Liver (tissue), 9 donors: ENCODE data around the gene ATP12A. TPM values are rescaled to one million over a fixed set of nuclear protein-coding genes. Genes with fewer than 3 reads are reported as not detected.

ENCODE experiments used
- DNase-seq: peaks from one replicate; pipeline ENCODE4 v3.0.0-alpha.2; 2017; ENCODE audit warnings: low spot score
- H3K27ac ChIP-seq, 2 donors: one replicate each; pipeline ENCODE4 v1.7.0; 2013; ENCODE audit warnings: inconsistent platforms in 2 of 2, low read length in 2 of 2, control low read depth in 1 of 2, low read depth in 1 of 2, mild to moderate bottlenecking in 1 of 2
- H3K27me3 ChIP-seq, 4 donors: one replicate each; pipeline versions ENCODE4 v1.6.1 to v1.7.0; 2013; ENCODE audit warnings: low read length in 3 of 4, inconsistent platforms in 1 of 4, mild to moderate bottlenecking in 1 of 4, moderate library complexity in 1 of 4; ENCODE audit not compliant: control insufficient read depth in 4 of 4, insufficient read depth in 4 of 4
- H3K36me3 ChIP-seq, 4 donors: one replicate each; pipeline versions ENCODE4 v1.6.1 to v1.7.0; 2013; ENCODE audit warnings: low read length in 3 of 4, mild to moderate bottlenecking in 3 of 4, low read depth in 1 of 4, moderate library complexity in 1 of 4; ENCODE audit not compliant: control insufficient read depth in 4 of 4, insufficient read depth in 3 of 4
- H3K4me1 ChIP-seq, 4 donors: one replicate each; pipeline versions ENCODE4 v1.6.1 to v1.7.0; 2013; ENCODE audit warnings: low read length in 3 of 4, mild to moderate bottlenecking in 3 of 4, moderate library complexity in 1 of 4; ENCODE audit not compliant: control insufficient read depth in 4 of 4, insufficient read depth in 4 of 4
- H3K4me3 ChIP-seq, 3 donors: one replicate each; pipeline versions ENCODE4 v1.6.1 to v1.7.0; 2013; ENCODE audit warnings: low read length in 3 of 3, control low read depth in 1 of 3, low read depth in 1 of 3, mild to moderate bottlenecking in 1 of 3
- H3K9ac ChIP-seq, 2 donors: one replicate each; pipeline ENCODE4 v1.7.0; 2013; ENCODE audit warnings: low read length in 2 of 2, mild to moderate bottlenecking in 2 of 2, moderate library complexity in 2 of 2, control low read depth in 1 of 2, low read depth in 1 of 2
- H3K9me3 ChIP-seq, 4 donors: one replicate each; pipeline versions ENCODE4 v1.6.1 to v1.7.0; 2013; ENCODE audit warnings: low read length in 3 of 4; ENCODE audit not compliant: control insufficient read depth in 4 of 4
- ATF3 ChIP-seq: IDR thresholded peaks from 2 replicates; pipeline ENCODE4 v1.6.1; 2016; ENCODE audit warnings: antibody characterized with exemption
- EGR1 ChIP-seq, 2 donors: IDR thresholded peaks; 2 replicates each; pipeline ENCODE4 v1.6.1; 2016 to 2018; ENCODE audit warnings: antibody characterized with exemption in 2 of 2, low read depth in 2 of 2
- GABPA ChIP-seq, 2 donors: IDR thresholded peaks in 1 of 2; conservative IDR thresholded peaks in 1 of 2; 2 replicates each; pipeline ENCODE4 v1.6.1; 2016; ENCODE audit warnings: antibody characterized with exemption in 2 of 2, mild to moderate bottlenecking in 1 of 2, moderate library complexity in 1 of 2
- HNF4A ChIP-seq, 2 donors: conservative IDR thresholded peaks; 2 replicates each; pipeline ENCODE4 v1.6.1; 2016; ENCODE audit warnings: antibody characterized with exemption in 2 of 2, mild to moderate bottlenecking in 2 of 2
- HNF4G ChIP-seq: IDR thresholded peaks from 2 replicates; pipeline ENCODE4 v1.6.1; 2016; ENCODE audit warnings: antibody characterized with exemption
- JUND ChIP-seq, 2 donors: IDR thresholded peaks; 2 replicates each; pipeline ENCODE4 v1.6.1; 2016; ENCODE audit warnings: antibody characterized with exemption in 2 of 2
- NR2F2 ChIP-seq: IDR thresholded peaks from 2 replicates; pipeline ENCODE4 v1.6.1; 2016; ENCODE audit warnings: antibody characterized with exemption
- RAD21 ChIP-seq, 2 donors: IDR thresholded peaks; 2 replicates each; pipeline ENCODE4 v1.6.1; 2016; ENCODE audit warnings: antibody characterized with exemption in 2 of 2, mild to moderate bottlenecking in 2 of 2
- REST ChIP-seq: IDR thresholded peaks from 2 replicates; pipeline ENCODE4 v1.6.1; 2016; ENCODE audit warnings: antibody characterized with exemption, mild to moderate bottlenecking
- RXRA ChIP-seq, 2 donors: IDR thresholded peaks; 2 replicates each; pipeline ENCODE4 v1.6.1; 2017 to 2018; ENCODE audit warnings: antibody characterized with exemption in 2 of 2, mild to moderate bottlenecking in 1 of 2
- SP1 ChIP-seq: IDR thresholded peaks from 2 replicates; pipeline ENCODE4 v1.6.1; 2018; ENCODE audit warnings: antibody characterized with exemption, mild to moderate bottlenecking
- TAF1 ChIP-seq: conservative IDR thresholded peaks from 2 replicates; pipeline ENCODE4 v1.6.1; 2016; ENCODE audit warnings: antibody characterized with exemption, mild to moderate bottlenecking
- YY1 ChIP-seq: IDR thresholded peaks from 2 replicates; pipeline ENCODE4 v1.6.1; 2016; ENCODE audit warnings: antibody characterized with exemption, mild to moderate bottlenecking
- WGBS: extraction: QIAGEN DNeasy Blood & Tissue Kit; methylation state at CpG from one replicate; pipeline ENCODE4 v1.1.7; 2013; 5-methylcytosine and 5-hydroxymethylcytosine counted together
- polyA plus RNA-seq, 2 donors: library from polyadenylated mRNA; stranded (reverse) in 1 of 2; unstranded in 1 of 2; fragments of 200-250 nt in 1 of 2; fragments of >200 nt in 1 of 2; fragmentation: Nextera tagmentation in 1 of 2; extraction: Ambion mirVana in 1 of 2; gene quantifications; one replicate each; pipeline versions ENCODE4 v1.2.1 to v1.2.3, GENCODE V29; 2013 to 2015
- total RNA-seq, 2 donors: library from RNA; depleted of rRNA; stranded (reverse); fragments of >200 nt; gene quantifications; one replicate each; pipeline ENCODE4 v1.2.3, GENCODE V29; 2014
- TF ChIP-seq, protein P1 (sequence below): IDR thresholded peaks from 2 replicates; pipeline ENCODE4 v1.6.1; 2016; ENCODE audit warnings: antibody characterized with exemption
- donor health status: healthy.
- donor health status: healthy.
- donor health status: healthy.
- donor health status: healthy.
- donor health status: healthy.

The ATP12A gene
- total and polyA plus RNA-seq, 4 donors: under 0.01 TPM; not detected in 3

DNA sequence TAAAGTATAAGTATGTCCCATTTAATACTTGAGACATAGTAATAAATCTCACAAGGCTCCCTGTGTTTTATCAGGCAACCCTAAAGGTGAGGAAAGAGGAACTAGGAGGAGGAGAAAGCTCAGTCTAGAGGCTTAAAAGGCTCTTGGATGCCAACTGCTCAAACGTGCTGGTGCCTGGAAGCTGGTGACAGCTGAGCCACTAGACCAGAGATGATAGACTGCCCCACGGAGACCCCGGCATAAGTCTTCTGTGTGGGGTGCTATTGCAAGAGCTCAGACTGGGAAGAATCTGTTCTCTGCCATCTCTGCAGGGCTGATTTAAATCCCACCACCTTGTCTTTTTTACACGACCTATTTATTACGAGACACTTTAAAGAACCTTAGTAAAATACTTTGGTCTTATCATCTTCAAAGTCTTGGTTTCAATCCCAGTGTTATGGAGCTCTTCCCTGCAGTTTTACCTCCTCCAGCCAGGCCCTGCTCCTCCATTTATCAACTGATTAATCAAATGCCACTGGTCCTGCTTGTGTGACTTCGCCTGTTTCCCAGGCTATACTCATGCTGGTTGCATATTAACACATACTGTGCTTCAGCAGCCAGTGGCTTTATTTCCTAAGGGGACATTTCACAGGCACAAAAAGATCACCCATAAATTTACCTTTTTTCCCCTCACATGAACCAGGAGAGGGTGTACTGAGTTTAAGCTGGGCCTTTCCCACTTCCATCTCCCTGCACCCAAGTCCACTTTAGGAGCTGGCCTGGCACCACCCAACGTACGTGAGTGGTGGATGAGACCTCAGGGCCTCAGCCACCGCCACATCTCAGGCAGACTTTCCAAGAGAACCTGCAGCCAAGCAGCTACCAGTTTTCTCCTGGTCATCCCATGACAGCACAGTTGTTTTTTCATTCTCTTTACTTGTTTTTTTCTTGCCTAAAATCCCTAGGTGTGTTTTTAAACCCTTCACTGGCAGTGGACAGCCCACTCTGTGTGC is 7.8 kb upstream of the ATP12A start:
- H3K9ac ChIP-seq: no peak overlapping the region

GRCh38 chr13:24675806-24676570 is 4.2 kb upstream of the ATP12A start:
- no peak overlapping the region for H3K4me3 ChIP-seq
- H3K27me3 ChIP-seq: peaks cover 0 to 6% (median 3%) of the 10 kb centered on the region in 4 donors
- no peaks in the 10 kb centered on the region for H3K36me3 ChIP-seq
- peaks cover 5 to 12% (median 10%) of the 10 kb centered on the region in 4 donors for H3K4me1 ChIP-seq
- H3K9ac ChIP-seq: no peak overlapping the region
- no peak for TF ChIP-seq RAD21 (IDR thresholded peaks at IDR 0.05)
- TF ChIP-seq GABPA (IDR thresholded peaks at IDR 0.05 in 1 of 2, conservative IDR thresholded peaks at IDR 0.05 in 1 of 2): no peak
- 74% methylated on average over 16 of the region's 16 CpGs for WGBS
- no peaks in the 10 kb centered on the region for H3K9me3 ChIP-seq
- no peak overlapping the region for H3K27ac ChIP-seq
- DNase-seq: no peak

More for the DNA sequence above, 7.8 kb upstream of the ATP12A start:
- Histone ChIP-seq H3K9me3 (no peaks in the 10 kb centered on the region), H3K4me3 (no peak overlapping the region), H3K4me1 (peaks cover 0 to 8% (median 4%) of the 10 kb centered on the region in 4 donors), H3K27me3 (peaks cover 0 to 2% (median 0%) of the 10 kb centered on the region in 4 donors), H3K36me3 (no peaks in the 10 kb centered on the region), H3K27ac (no peak overlapping the region)
- DNase-seq: no peak
- WGBS: 82% methylated on average over 9 of the region's 9 CpGs
- TF ChIP-seq ATF3 (no peak), HNF4A (conservative IDR thresholded peaks at IDR 0.05) (no peak), SP1 (no peak), NR2F2 (no peak), HNF4G (no peak), RXRA (IDR thresholded peaks at IDR 0.05) (no peak), TAF1 (no peak), JUND (IDR thresholded peaks at IDR 0.05) (no peak)

- H3K4me1 ChIP-seq: peaks cover 5 to 7% (median 7%) of the 10 kb centered on the region in 4 donors
- WGBS: 76% methylated on average over 3 of the region's 3 CpGs
- H3K9ac ChIP-seq: no peak overlapping the region
- H3K4me3 ChIP-seq: no peak overlapping the region
- H3K27me3 ChIP-seq: peaks cover 0 to 6% (median 3%) of the 10 kb centered on the region in 4 donors
- no peak overlapping the region for H3K27ac ChIP-seq
- H3K9me3 ChIP-seq: no peaks in the 10 kb centered on the region
- no peak for DNase-seq
- H3K36me3 ChIP-seq: no peaks in the 10 kb centered on the region
- TF ChIP-seq SP1: no peak
- TF ChIP-seq HNF4A (conservative IDR thresholded peaks at IDR 0.05): no peak
- TF ChIP-seq ATF3: no peak
- no peak for TF ChIP-seq REST
- no peak for TF ChIP-seq YY1
- TF ChIP-seq, protein P1, sequence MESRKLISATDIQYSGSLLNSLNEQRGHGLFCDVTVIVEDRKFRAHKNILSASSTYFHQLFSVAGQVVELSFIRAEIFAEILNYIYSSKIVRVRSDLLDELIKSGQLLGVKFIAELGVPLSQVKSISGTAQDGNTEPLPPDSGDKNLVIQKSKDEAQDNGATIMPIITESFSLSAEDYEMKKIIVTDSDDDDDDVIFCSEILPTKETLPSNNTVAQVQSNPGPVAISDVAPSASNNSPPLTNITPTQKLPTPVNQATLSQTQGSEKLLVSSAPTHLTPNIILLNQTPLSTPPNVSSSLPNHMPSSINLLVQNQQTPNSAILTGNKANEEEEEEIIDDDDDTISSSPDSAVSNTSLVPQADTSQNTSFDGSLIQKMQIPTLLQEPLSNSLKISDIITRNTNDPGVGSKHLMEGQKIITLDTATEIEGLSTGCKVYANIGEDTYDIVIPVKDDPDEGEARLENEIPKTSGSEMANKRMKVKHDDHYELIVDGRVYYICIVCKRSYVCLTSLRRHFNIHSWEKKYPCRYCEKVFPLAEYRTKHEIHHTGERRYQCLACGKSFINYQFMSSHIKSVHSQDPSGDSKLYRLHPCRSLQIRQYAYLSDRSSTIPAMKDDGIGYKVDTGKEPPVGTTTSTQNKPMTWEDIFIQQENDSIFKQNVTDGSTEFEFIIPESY: no peak
- TF ChIP-seq TAF1: no peak
- TF ChIP-seq RXRA (IDR thresholded peaks at IDR 0.05): no peak
- TF ChIP-seq EGR1 (IDR thresholded peaks at IDR 0.05; ENCODE audit: low read depth in 2 of 2): no peak
- no peak for TF ChIP-seq JUND (IDR thresholded peaks at IDR 0.05)
Observed at GRCh38 chr13:24678151-24678550, 2.1 kb upstream of the ATP12A start.
